ENCODE data around the gene PPCS.

PPCS gene

DNA sequence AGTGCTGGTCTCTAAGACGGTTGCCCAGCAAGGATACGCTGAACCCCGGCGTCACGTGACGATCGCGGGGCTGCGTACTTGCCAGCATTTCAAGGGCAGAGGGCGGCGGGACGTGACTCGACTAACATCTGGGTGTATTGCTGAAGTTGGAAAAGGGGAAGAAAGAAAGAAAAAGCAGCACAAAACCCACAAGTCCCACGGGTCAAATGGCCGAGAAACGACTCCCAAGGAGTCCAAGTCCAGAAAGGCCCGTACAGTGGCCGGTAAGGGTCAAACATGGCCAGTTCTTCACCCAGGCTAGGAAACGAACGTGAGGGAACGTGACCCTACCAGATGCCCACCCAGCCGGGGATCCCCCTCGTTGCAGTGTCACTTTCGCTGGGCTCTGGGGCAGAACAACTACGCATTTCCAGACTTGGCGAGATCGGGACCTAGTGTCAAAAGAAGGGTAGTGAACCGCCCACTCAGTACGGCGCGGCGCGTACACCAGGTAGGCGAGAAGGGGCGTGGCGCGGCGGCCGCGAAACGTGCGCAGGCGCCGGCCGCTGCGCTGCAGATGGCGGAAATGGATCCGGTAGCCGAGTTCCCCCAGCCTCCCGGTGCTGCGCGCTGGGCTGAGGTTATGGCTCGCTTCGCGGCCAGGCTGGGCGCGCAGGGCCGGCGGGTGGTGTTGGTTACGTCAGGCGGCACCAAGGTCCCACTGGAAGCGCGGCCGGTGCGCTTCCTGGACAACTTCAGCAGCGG is at the start of gene PPCS, which contains the start of gene ZMYND12:
Gene PPCS, plus strand, starts transcription at position 534 of the 744 bp plus-strand sequence. Its CDS starts 23 bp downstream, at position 557.
Gene ZMYND12, minus strand, starts transcription at position 13 of the 744 bp plus-strand sequence. CDS start 25 bp downstream, outside the sequence.
- peak; percentile 83 for DNase-seq

DNA sequence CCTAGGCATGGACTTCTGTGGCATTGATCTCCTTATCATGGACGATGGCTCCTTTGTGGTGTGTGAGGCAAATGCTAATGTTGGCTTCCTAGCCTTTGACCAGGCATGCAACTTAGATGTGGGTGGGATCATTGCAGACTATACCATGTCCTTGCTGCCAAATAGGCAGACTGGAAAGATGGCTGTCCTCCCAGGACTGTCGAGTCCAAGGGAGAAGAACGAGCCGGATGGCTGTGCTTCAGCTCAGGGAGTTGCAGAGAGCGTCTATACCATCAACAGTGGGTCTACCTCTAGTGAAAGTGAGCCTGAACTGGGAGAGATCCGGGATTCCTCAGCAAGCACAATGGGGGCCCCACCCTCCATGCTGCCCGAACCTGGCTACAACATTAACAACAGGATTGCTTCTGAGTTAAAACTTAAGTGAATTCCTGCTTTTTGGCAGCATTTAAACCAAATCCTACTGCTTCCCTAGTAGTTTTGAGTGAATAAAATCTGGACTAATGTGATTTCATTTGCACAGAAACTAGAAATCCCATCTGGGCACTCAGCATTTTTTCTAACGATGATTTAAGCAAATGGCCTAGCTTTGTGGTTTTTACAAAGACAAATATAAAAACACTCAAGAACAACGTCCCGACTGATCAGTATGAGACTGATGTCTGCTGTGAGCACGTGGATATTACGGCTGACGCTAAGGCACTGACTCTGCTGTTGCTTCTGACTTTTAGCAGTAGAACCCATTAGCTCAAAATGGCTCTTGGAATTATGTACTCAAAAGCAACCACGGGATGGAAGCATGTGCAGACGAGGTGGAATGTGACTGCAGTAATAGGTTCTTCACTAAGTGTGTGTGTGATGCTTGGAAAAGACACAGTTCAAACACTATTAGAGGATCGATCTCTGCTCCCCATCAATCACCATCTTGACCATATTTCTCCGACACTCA is 41.5 kb upstream of the PPCS start:
- no peak for DNase-seq

DNA sequence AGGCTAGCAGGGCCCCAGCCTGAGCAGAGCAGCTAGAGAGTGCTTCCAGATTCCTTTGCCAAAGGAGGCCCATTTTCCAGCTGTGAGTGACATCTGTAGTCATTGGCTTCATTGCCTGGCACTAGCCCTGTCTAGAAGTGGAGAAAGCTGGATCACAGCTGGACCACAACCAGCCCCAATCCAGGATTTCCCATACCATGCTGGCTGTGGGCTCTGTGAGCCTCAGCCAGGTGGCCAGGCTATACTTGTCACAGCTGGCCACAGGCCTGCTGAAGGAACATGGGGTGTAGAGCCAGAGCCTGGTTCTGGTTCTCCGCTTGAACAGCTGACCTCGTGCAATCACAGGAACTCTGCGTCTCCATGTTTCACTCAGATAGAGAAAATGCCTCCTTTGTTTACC is 39.2 kb upstream of the PPCS start:
- no peak for DNase-seq

DNA sequence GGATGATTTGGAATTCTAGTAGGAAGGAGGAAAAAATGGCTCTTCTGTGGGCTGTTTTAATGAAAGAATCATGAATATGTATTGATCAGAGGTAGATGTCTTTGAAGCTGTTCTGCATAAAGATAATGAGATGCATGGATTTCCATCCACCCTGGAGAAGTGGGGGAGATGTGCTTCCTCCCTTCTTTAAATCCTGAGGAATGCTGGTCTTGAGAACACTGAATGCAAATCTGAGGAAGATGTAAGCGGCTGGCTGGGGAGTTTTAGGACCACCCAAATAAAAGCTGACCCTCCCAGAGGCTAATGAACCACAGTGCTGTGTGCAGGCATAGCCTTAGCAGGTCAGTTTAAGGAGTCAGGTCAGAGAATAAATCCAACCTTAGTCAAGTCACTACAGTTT is 37.8 kb upstream of the PPCS start:
- no peak for DNase-seq

DNA sequence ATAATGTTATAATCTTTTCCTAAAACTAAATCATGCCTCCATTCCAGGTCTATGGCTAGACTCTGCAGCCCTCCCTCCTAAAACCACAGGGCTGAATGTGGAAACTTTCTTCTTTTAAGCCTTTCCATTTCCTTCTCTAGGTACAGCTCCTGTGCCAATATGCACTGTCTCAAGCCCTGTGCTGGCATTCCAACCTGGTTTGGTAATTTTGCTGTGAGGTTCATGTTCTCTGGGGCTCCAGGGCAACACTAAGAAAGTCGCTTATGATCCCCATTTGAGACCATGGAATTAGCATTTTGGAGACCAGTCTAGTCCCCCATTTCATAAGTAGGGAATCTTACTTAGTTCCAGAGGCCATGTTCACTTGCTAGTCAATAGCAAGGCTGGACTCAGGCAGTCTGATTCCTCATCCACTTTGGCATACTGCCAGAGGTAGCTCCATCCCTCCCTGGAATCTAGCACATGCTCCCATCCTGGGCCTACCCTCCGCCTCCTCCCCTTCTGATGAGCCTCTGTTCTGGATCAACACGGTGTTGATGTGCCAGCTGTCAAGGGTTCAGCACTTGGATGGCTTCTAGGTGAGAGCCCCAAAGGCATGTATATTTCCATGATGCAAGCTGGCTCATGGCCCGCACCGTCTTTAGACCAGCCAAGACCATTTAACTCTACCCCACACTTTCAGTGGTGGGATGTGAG is 37.1 kb upstream of the PPCS start:
- DNase-seq: peak; percentile 25

DNA sequence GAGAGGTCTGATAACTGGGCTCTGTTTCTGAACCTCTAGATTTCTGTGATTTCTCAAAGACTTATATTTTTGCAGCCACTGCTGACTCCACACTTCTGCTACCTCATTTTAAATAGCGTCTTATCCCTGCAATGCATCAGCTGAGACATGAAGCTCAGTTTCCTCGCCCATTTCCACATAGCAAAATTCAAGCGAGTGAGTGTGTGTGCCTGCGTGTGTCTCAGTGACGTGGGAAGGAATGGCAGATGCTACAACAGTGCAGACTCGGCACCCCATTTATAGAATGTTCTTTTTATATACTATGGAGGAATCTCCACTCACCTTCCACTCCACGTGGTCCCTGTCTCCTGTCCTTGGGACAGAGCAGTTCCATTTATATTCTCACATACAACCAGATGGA is 36.2 kb upstream of the PPCS start:
- DNase-seq: no peak

DNA sequence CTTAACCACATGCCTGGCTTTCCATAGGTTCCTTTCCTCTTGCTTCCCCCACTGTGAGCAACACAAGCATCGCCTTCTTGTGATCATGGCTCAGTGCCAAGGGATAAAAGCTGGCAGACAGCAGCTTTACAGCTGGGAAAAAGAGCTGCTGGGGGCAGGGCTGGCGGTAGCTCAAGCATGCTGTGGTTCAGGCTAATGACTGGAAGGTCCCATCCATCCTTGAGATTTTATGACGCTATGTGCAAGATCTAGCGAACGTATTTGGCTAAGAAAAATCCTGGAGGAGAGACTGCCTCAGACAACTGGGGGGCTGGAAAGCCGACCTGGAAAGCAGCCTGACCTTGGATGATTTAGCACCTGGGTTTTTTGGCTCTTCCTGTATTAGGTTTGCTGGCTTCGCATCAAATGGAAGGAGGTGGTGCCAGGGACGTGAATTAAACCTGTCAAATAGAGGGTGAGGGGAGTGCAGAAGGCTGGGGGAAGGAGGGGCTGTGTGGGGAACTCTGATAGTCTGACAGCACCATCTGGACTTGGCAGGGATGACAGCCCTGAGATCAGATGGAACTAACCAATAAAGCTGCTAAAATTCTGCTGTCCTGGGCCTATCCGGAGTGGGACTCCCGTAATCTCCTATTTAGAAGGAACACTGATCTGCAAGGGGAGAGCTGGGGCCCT is 35.3 kb upstream of the PPCS start:
- peak; percentile 98 for DNase-seq

DNA sequence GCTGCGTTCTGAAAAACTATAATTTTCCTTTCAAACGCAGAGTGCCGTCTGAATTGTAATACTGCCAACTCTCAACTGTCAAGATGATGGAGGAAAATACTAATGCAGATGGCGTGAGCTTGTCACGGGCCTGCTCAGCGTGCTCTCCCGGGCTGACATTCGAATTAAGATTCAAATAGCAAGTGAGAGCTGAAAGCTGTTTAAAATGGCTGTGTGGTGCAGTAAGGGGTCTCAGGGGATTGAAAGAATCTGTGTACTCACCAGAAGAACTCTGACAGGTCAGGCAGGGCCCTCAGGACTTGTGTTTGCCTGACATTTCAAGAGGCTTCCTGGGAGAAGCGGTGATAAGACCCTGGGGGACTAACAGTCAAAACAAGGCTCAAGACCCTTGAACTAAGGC is 33.6 kb upstream of the PPCS start:
- peak; percentile 47 for DNase-seq

DNA sequence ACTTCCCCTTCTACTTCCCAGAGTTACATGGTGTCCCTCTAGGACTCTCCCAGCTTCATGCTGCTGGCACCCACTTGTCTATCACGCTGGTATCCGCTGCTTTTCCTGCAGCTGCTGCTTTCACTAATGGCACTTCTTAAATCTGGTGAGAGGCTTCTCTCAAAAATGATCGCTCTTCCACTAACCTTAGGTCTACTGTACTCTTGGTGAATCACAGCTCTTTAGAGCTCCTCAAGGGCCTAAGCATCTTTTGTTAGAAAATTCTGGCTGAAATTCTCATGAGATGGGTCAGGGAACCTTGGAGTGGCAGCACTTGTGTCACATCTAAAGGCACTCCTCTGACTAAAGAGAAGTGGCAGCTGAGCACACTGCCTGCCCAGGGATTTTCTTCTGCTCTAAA is 32.7 kb upstream of the PPCS start:
- no peak for DNase-seq

DNA sequence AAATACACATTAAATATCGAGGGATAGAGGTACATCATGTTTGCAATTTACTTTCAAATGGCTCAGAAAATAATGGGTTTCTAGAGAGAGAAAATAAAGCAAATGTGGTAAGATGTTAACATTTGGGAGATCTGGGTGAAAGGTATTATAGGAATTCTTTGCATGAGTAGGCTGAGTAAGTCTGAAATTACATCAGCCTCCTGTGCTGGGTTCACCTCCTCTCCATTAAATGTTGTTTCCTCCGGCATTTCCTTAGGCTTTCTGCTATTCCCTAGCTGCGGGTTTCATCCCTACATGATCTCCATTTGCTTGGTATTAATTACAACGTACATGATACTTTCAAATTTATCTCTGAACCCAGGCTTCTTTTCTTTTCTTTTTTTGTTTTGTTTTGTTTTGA is 32.1 kb upstream of the PPCS start:
- no peak for DNase-seq

DNA sequence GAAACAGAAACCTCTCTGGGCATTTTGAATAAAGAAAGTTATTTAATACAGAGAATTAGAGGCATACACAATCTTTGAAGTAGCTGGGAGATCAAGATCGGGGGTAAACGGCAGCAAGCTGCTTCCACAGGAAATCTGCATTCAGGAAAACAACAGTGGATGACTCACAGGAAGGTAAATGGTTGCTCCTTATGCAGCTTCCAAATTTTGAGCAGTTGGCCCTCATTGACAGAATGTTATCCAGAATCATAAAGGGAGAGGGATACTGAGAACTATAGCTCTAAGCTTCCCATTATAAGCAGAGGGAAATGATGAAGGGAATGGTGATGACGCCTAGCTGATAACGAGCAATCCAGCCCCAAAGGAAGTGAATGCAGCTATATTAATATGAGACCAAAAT is 29.1 kb upstream of the PPCS start:
- no peak for DNase-seq

DNA sequence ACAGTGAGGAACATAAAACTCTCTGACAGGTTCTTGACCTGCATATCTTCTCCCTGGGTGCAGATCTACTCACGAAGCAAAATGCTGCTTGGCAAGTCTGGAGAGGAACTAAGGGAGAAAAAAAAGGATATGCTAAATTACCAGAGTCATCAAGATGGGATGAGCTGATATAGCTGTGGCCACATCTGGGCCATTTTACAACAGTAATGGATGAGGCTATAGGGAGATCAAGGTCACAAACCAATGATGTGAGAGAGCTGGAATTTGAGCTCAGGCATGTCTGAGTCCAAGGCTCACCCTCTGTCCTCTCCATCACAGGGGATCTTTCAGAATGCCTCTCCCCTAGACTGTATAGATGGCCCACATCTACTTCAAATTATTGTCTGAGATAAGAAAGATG is 26.7 kb upstream of the PPCS start:
- no peak for DNase-seq

DNA sequence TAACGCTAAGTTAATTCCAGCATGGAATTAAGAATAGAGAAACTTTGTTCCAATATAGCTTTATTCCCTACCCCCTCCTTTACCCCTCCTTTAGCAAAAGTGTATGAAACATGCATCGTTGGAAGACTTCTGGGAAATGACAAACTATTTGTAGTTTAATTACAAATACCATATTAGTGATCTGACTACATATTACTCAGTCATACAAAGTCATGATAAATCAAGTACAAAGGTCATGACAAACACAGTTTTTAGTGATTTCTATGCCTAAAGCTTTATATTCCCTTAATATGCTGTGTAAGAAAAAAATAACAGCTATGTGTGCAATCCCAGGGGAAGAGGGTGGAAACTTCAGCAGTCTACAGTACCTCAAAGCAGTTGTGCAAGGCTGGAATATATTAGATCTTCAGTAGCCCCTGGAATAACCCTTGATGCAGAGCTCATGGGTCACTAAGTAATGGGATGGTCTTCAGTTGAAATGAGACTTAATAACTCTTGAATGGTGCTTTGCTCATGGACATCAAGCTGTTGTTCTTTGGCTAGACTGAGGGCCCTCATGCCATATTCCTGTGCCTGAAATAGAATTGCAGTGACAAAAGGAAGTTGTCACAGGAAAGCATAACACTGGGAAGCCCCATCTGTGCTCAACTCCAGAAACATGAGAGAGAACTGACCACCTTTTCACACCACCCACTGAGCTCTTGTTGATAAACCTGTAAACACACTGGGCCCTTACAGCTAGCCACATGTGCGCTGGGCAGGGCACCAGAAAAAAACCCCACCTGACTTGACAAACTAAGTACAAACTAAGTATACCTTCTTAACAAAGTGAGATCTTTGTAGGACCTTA is 25.8 kb upstream of the PPCS start:
- no peak for DNase-seq

DNA sequence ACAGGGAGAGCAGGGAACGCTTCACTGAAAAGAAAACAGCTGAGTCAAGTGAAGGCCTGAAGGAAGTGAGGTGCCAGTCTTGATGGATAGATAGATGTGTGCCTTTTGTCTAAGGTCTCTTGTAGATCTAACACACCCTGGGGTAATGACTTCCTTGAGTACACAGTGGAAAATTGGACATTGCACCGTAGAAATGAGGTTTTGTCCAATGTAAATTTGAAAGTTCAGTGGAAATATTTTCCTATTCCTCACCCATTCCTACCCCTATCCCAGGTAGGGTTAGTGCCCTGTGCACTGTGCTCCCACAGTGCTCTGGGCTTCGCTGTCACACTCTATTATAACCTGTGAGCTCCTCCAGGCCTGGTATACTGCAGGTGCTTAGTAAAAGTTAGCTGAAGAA is 24.8 kb upstream of the PPCS start:
- no peak for DNase-seq

DNA sequence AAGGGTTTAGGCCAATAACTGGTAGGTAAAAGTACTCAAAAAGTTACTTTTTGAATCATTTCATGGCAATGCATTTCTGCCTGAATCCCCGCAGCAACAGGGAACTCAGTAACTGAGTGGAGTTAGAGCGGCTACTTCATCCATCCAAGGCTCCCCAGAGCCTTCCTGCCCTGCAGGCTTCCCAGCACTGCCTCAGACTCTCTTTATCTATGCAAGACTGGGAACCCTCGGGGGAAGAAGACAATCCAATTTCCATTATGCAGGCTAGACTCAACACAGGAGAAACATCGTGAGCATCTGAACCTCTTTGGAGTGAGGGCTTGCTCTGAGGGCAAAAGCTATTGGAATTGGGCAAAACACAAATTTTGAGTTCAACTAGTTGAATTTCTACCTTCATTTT is 23.6 kb upstream of the PPCS start:
- DNase-seq: no peak

DNA sequence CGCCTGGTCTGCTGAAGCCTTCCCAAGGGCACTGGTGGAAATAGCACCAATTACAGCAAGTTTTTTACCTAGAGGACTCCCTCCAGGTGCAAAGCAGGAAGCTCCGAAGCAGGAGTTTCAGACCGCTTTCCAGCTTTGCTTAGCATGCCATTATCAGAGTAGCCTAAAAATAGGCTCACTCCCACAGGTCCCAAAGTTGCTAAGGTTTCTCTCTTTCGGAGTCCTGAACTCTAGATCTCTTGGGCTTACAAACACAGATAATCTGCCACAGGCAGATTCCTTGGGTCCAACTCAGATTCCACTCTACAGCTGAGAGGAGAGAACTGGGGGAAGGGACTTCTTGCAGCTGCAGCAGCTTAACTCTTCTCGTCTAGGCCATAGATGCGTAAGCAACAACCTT is 23.0 kb upstream of the PPCS start:
- no peak for DNase-seq

DNA sequence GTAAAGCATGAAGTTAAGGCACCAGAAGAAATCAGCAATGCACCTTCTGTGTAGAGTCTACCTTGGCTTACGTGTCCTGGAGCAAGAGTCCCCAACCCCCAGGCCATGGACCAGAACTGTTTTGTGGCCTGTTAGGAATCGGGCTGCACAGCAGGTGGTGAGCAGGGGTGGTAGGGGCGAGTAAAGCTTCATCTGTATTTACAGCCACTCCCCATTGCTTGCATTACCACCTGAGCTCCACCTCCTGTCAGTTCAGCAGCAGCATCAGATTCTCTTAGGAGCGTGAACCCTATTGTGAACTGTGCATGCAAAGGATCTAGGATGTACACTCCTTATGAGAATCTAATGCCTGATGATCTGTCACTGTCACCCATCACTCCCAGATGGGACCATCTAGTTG is 22.0 kb upstream of the PPCS start:
- no peak for DNase-seq

DNA sequence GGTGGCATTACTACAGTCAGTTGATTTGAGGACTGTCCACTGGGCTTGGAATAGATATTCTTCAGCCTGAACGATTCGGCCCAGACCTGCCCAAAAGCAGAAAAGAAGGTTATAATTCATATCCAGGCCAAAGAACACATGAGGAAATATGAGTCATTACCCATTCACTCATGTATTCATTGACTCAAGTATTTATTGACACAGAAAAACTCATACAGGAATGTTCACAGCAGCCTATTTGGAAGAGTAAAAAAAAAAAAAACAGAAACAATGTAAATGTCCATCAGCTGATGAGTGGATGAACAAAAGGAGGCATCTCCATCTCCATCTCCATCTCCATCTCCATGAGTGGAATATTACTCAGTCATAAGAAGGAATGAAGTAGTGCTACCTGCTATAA is 16.4 kb upstream of the PPCS start:
- no peak for DNase-seq

DNA sequence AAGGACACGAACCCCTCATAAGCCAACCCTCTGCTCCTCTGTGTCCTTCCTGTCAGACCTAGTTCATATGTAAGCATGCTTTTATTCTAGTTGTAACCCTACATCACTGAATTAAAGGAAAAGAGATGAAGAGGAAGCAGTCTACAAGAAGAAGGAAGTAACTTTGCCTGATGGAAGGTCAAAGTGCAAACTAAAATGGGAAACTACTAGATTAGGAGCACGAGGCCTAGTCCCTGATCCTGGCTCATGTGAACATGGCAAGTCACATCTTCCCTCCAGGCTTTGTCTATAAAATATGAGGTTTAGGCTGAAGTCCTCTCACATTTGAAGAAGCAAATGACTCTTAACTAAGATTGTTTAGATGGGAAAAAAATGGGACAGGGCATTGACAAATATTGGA is 13.7 kb upstream of the PPCS start:
- DNase-seq: no peak

DNA sequence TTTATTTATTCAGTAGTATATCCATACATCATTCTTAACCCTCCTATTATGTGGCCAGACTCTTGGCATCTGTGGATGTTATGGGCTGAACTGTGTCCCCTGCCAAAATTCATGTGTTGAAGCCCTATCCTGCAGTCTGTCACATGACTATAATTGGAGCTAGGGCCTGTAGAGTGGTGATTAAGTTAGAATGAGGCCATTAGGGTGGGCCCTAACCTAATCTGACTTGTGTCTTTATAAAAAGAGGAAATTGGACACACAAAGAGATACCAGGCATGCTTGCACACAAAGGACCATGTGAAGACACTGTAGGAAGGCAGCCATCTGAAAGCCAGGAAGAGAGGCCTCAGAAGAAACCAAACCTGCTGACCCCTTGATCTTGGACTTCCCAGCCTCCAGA is 7.1 kb upstream of the PPCS start:
- no peak for DNase-seq

DNA sequence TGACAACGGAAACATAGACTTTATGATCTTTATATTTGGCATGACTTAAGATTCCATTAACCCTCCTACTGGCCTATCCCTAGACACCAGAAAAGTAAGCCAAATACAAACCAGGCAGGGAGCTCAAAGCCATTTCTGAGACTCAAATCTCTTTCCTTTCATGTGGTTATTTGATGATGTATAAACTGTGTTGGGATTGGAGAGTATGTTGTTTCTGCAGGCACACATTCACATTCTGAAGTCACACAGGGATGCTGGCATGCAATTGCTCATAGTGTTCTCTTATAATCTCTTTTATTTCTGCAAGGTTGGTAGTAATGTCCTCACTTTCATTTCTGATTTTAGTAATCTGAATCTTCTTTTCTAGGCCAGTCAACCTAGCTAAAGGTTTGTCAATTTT is 6.3 kb upstream of the PPCS start:
- no peak for DNase-seq

DNA sequence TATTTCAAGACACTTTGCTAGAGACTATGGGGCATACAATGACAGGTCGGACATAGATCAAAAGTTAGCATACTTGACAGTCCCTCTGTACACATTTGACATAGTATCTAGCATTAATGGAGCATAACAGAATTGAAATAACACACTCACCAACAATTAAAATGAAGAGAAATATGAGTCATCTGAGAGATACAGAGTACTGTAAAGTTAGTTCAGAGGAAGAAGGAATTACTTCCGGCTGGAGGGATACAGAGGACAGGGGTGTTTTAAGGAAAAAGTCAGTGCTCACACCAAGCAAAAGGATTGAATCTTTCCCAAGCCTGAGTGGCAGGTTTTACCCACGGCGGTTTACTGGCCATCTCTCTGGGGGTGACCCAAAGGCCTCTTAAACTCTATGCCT is 3.0 kb upstream of the PPCS start:
- DNase-seq: no peak

All from NCI-H1105 (cell line).